NCI-H1105 (cell line): ENCODE measurements around the gene KLHDC4.
"Not testable (repeated sequence)": the region's sequence is repeated elsewhere in the genome, so short reads cannot be mapped to it uniquely, and the experiment has no call there.

Experiments
- DNase-seq: peaks from one replicate; lab custom pipeline; 2025; lab: John Stamatoyannopoulos, UW

Gene KLHDC4

GRCh38 chr16:87720446-87720845 lies 45.3 kb downstream of the KLHDC4 start:
- DNase-seq, result no peak

GRCh38 chr16:87718831-87719230 lies 47.0 kb downstream of the KLHDC4 start:
- not testable (repeated sequence) for DNase-seq

- no peak for DNase-seq
These were observed 50.1 kb downstream of the KLHDC4 start for GRCh38 chr16:87715658-87716057.

- no peak for DNase-seq
These were observed 50.6 kb downstream of the KLHDC4 start for GRCh38 chr16:87715231-87715630.

GRCh38 chr16:87713451-87714229 lies 52.1 kb downstream of the KLHDC4 start:
- no peak for DNase-seq

GRCh38 chr16:87712184-87712762 lies 53.5 kb downstream of the KLHDC4 start:
- no peak for DNase-seq

- no peak for DNase-seq
These were observed 54.9 kb downstream of the KLHDC4 start for GRCh38 chr16:87710887-87711286.

GRCh38 chr16:87709677-87710076 lies 56.1 kb downstream of the KLHDC4 start:
- DNase-seq, result no peak

GRCh38 chr16:87708881-87709638 lies 56.7 kb downstream of the KLHDC4 start:
- no peak for DNase-seq

- no peak for DNase-seq
These were observed 57.8 kb downstream of the KLHDC4 start for GRCh38 chr16:87707714-87708580.

- no peak for DNase-seq
These were observed 58.7 kb downstream of the KLHDC4 start for GRCh38 chr16:87707097-87707496.

GRCh38 chr16:87706278-87707000 lies 59.3 kb downstream of the KLHDC4 start:
- DNase-seq, result no peak

- no peak for DNase-seq
These were observed 60.0 kb downstream of the KLHDC4 start for GRCh38 chr16:87705771-87706277.

GRCh38 chr16:87704754-87705353 lies 60.9 kb downstream of the KLHDC4 start:
- DNase-seq, result no peak

- DNase-seq, result no peak
These were observed 61.9 kb downstream of the KLHDC4 start for GRCh38 chr16:87703835-87704375.

GRCh38 chr16:87703071-87703470 lies 62.7 kb downstream of the KLHDC4 start:
- no peak for DNase-seq

GRCh38 chr16:87702325-87702811 lies 63.4 kb downstream of the KLHDC4 start:
- DNase-seq, result no peak

- DNase-seq, result no peak
These were observed 64.3 kb downstream of the KLHDC4 start for GRCh38 chr16:87701505-87701921.

GRCh38 chr16:87701078-87701460 lies 64.7 kb downstream of the KLHDC4 start:
- no peak for DNase-seq

- no peak for DNase-seq
These were observed 65.2 kb downstream of the KLHDC4 start for GRCh38 chr16:87700406-87701077.
